HUES48 (cell line): ENCODE results near the gene HTD2.

ENCODE experiments used
- H3K27ac ChIP-seq: one replicate; pipeline ENCODE4 v1.7.0; 2013; ENCODE audit warnings: low read depth, low read length, inconsistent platforms
- H3K27me3 ChIP-seq: 2 replicates; pipeline ENCODE4 v1.6.1; 2013; ENCODE audit warnings: mild to moderate bottlenecking, low read length; ENCODE audit not compliant: control insufficient read depth, insufficient read depth
- H3K36me3 ChIP-seq: 2 replicates; pipeline ENCODE4 v1.6.1; 2013; ENCODE audit warnings: low read length; ENCODE audit not compliant: control insufficient read depth, insufficient read depth
- H3K4me1 ChIP-seq: 2 replicates; pipeline ENCODE4 v1.6.1; 2013; ENCODE audit warnings: mild to moderate bottlenecking, low read length; ENCODE audit not compliant: control insufficient read depth, insufficient read depth
- H3K4me3 ChIP-seq: 2 replicates; pipeline ENCODE4 v1.5.1; 2013; ENCODE audit warnings: mild to moderate bottlenecking, low read depth, low read length
- H3K9ac ChIP-seq: 2 replicates; pipeline ENCODE4 v1.6.1; 2013; ENCODE audit warnings: mild to moderate bottlenecking, low read depth, low read length, moderate library complexity
- H3K9me3 ChIP-seq: 2 replicates; pipeline ENCODE4 v1.6.1; 2013; ENCODE audit warnings: low read length; ENCODE audit not compliant: control insufficient read depth, insufficient read depth

Gene HTD2

GRCh38 chr3:58322793-58323192 is 16.5 kb downstream of the HTD2 start:
- Histone ChIP-seq H3K4me1 (peaks cover 18% of the 10 kb centered on the region), H3K9ac (no peak overlapping the region), H3K36me3 (peaks cover 21% of the 10 kb centered on the region), H3K4me3 (no peak overlapping the region), H3K27me3 (no peaks in the 10 kb centered on the region), H3K9me3 (no peaks in the 10 kb centered on the region), H3K27ac (no peak overlapping the region)

GRCh38 chr3:58323529-58324390 is 17.4 kb downstream of the HTD2 start:
- no peaks in the 10 kb centered on the region for H3K9me3 ChIP-seq
- H3K36me3 ChIP-seq, result peaks cover 12% of the 10 kb centered on the region
- H3K4me1 ChIP-seq, result peaks cover 18% of the 10 kb centered on the region
- no peak overlapping the region for H3K27ac ChIP-seq
- no peak overlapping the region for H3K4me3 ChIP-seq
- H3K27me3 ChIP-seq, result no peaks in the 10 kb centered on the region
- H3K9ac ChIP-seq, result no peak overlapping the region

GRCh38 chr3:58324391-58325390 is 18.4 kb downstream of the HTD2 start:
- no peak overlapping the region for H3K27ac ChIP-seq
- peaks cover 3% of the 10 kb centered on the region; the same call in 1 of the 2 replicates for H3K36me3 ChIP-seq

DNA sequence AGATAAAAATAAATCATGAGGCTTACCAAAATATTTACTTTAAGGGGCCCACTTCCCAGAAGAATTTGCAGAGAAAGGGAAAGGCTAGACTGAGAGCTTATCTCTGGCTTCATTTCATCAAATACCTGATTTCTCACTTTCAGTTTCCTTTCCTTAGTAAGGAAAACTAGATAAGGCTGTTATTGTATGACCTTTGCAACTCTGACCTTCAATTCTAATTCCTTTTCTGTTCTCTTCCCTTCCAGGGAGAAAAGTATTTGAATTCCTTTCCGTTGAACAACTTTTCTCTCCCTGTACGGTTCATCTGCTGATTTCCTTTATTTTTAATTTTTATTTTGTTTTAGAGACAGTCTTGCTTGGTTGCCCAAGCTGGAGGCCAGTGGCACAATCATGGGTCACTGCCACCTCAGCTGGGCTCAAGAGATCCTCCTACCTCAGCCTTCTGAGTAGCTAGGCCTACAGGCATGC is 19.2 kb downstream of the HTD2 start:
- Histone ChIP-seq H3K27me3 (no peaks in the 10 kb centered on the region), H3K4me3 (no peak overlapping the region), H3K27ac (no peak overlapping the region), H3K9me3 (no peaks in the 10 kb centered on the region), H3K4me1 (peaks cover 18% of the 10 kb centered on the region), H3K9ac (no peak overlapping the region), H3K36me3 (no peaks in the 10 kb centered on the region)

More at GRCh38 chr3:58324391-58325390, 18.4 kb downstream of the HTD2 start:
- no peak overlapping the region for H3K4me3 ChIP-seq
- H3K9me3 ChIP-seq, result no peaks in the 10 kb centered on the region
- peaks cover 18% of the 10 kb centered on the region for H3K4me1 ChIP-seq
- no peaks in the 10 kb centered on the region for H3K27me3 ChIP-seq
- no peak overlapping the region for H3K9ac ChIP-seq

GRCh38 chr3:58326267-58326900 is 20.1 kb downstream of the HTD2 start:
- peaks cover 14% of the 10 kb centered on the region for H3K4me1 ChIP-seq
- H3K27ac ChIP-seq, result no peak overlapping the region

DNA sequence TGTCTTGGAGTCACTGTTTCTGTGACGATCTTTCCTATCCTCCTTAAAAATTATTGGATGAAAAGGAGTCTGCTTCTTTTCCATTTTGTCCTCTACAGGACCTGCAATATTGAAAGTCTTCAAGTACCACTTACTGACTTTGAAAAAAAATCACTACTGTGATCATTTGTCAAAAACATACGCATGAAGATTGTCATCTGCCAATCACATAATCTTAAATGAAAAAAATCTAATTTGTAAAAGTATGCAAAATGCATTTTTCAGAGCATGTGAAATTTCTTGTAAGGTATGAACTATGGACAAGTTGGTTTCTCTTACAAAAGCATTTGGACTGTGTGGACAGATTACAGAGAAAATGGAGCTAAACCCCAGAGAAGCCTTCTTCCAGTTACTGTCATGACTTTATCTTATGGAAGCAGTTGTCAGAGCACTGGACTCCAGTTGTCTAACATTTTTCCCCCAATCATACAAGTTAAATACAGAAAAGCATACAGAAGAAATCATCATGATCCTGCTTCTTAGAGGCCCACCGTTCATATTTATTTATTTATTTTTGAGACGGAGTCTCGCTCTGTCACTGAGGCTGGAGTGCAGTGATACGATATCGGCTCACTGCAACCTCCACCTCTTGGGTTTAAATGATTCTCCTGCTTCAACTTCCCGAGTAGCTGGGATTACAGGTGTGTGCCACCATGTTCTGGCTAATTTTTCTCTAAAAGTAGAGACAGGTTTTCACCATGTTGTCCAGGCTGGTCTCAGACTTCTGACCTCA is 23.0 kb downstream of the HTD2 start:
- Histone ChIP-seq H3K4me1 (peaks cover 13% of the 10 kb centered on the region; the same call in 1 of the 2 replicates), H3K27me3 (peaks cover 18% of the 10 kb centered on the region), H3K9me3 (no peaks in the 10 kb centered on the region), H3K9ac (no peak overlapping the region), H3K27ac (no peak overlapping the region), H3K4me3 (no peak overlapping the region), H3K36me3 (no peaks in the 10 kb centered on the region)

More at GRCh38 chr3:58326267-58326900, 20.1 kb downstream of the HTD2 start:
- no peaks in the 10 kb centered on the region for H3K9me3 ChIP-seq
- no peak overlapping the region for H3K4me3 ChIP-seq
- H3K27me3 ChIP-seq, result no peaks in the 10 kb centered on the region; the same call in 1 of the 2 replicates
- H3K36me3 ChIP-seq, result no peaks in the 10 kb centered on the region
- H3K9ac ChIP-seq, result no peak overlapping the region

- Histone ChIP-seq H3K36me3 (no peaks in the 10 kb centered on the region), H3K4me3 (no peak overlapping the region), H3K9ac (no peak overlapping the region), H3K27me3 (peaks cover 21% of the 10 kb centered on the region), H3K4me1 (peaks cover 15% of the 10 kb centered on the region; the same call in 1 of the 2 replicates), H3K27ac (no peak overlapping the region), H3K9me3 (no peaks in the 10 kb centered on the region)
These were observed 23.6 kb downstream of the HTD2 start for GRCh38 chr3:58329922-58330413.

DNA sequence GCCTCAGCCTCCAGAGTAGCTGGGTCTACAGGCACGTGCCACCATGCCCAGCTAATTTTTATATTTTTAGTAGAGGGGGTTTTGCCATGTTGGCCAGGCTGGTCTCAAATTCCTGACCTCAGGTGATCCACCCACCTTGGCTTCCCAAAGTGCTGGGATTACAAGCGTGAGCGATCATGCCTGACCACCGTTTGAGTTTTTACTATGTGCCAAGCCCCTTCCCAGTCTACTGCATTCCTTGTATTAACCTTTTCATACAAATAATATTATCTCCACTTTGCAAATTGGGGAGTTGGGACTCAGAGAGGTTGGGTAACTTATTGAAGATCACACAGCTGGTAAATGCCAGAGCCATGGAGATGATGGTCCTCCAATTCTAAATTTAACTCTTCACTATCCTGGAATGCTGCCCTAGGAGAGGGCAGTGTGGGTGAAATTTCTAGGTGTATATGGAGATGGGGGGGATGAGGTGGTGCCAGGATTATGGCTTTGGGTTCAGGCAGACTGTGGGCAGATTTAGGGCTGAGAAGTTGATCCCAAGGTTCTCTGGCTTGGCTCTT is 25.4 kb downstream of the HTD2 start:
- Histone ChIP-seq H3K9ac (no peak overlapping the region), H3K36me3 (no peaks in the 10 kb centered on the region), H3K27ac (no peak overlapping the region), H3K9me3 (no peaks in the 10 kb centered on the region), H3K27me3 (peaks cover 21% of the 10 kb centered on the region), H3K4me3 (no peak overlapping the region), H3K4me1 (peaks cover 19% of the 10 kb centered on the region; the same call in 1 of the 2 replicates)

- H3K9ac ChIP-seq, result no peak within 1 kb of the TSS; the same call in 1 of the 2 replicates
- H3K27me3 ChIP-seq, result peaks cover 21% of the 10 kb centered on the region
- H3K27ac ChIP-seq, result no peak within 1 kb of the TSS
- H3K9me3 ChIP-seq, result no peaks in the 10 kb centered on the region
- H3K36me3 ChIP-seq, result no peaks in the 10 kb centered on the region
- H3K4me1 ChIP-seq, result peaks cover 19% of the 10 kb centered on the region; the same call in 1 of the 2 replicates
- peak within 1 kb of the TSS; percentile 72 for H3K4me3 ChIP-seq
These were observed 26.4 kb downstream of the HTD2 start, which contains the start of gene PXK for GRCh38 chr3:58332575-58333188. PXK (plus strand) TSS chr3:58332892; CDS start chr3:58332989, 97 bp downstream.
